AG04450 (cell line): ENCODE results near the gene TBC1D8. TPM values are rescaled to one million over a fixed set of nuclear protein-coding genes. Genes with fewer than 3 reads are reported as not detected.
A peak's percentile ranks its signal among the peaks of the same experiment; 100 is the strongest.

Experiments
- CTCF ChIA-PET: fragments of 300-600, 350-600 bp; formaldehyde crosslinking; extraction: SDS; loops from one replicate; lab custom pipeline; 2022; ENCODE audit warnings: antibody characterized with exemption, inconsistent platforms; lab: Charles Lee
- POLR2A ChIA-PET: fragments of 350-600 bp; formaldehyde crosslinking; extraction: SDS; loops from one replicate; lab custom pipeline; 2021; ENCODE audit warnings: antibody characterized with exemption, inconsistent platforms; lab: Yijun Ruan, JAX
- DNase-seq: peaks from one replicate; pipeline ENCODE4 v3.0.0-alpha.2; 2011; ENCODE audit warnings: low read depth, low spot score
- H3K27ac ChIP-seq: one replicate; pipeline ENCODE4 v1.5.1; 2012; ENCODE audit warnings: low read depth, low read length, control low read depth
- H3K27me3 ChIP-seq: one replicate; pipeline ENCODE4 v1.6.0; 2012; ENCODE audit warnings: low read length; ENCODE audit not compliant: control insufficient read depth, insufficient read depth
- H3K4me3 ChIP-seq: 2 replicates; pipeline ENCODE4 v1.5.1; 2011; ENCODE audit warnings: mild to moderate bottlenecking, low read depth, low read length, control low read depth
- H3K9me3 ChIP-seq: 2 replicates; pipeline ENCODE4 v1.5.1; 2012; ENCODE audit warnings: low read length; ENCODE audit not compliant: control insufficient read depth, insufficient read depth
- polyA plus RNA-seq: library from polyadenylated mRNA; depleted of rRNA; stranded (reverse); fragments of >200 nt; gene quantifications from 2 replicates; pipeline ENCODE4 v1.2.3, GENCODE V29; 2011
- TF ChIP-seq, protein P1 (sequence below): IDR thresholded peaks from 2 replicates; pipeline ENCODE4 v1.5.1; 2011; ENCODE audit warnings: low read depth, low read length, control low read depth, inconsistent platforms

The TBC1D8 gene
- polyA plus RNA-seq, 1 experiment = 2.5 TPM

DNA sequence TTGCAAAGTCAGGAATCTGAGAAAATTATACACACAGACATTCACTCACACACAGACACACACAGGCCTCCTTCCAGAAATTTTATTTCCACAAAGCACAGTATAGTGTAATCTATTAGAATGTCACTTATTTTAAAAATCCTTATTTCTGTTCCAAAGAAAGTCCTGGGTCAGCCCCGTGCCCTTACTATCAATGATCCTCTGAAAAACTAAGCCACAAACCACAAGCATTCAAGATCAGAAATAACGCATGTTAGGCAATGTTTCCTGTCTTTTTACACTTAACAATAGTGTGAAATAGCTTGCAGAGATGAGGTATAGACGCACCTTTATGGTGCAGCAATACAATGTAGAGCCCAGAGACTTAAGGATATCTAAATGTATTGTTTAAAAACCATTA is 25.8 kb downstream of the TBC1D8 start:
- H3K4me3 ChIP-seq = no peak overlapping the region
- TF ChIP-seq, protein P1, sequence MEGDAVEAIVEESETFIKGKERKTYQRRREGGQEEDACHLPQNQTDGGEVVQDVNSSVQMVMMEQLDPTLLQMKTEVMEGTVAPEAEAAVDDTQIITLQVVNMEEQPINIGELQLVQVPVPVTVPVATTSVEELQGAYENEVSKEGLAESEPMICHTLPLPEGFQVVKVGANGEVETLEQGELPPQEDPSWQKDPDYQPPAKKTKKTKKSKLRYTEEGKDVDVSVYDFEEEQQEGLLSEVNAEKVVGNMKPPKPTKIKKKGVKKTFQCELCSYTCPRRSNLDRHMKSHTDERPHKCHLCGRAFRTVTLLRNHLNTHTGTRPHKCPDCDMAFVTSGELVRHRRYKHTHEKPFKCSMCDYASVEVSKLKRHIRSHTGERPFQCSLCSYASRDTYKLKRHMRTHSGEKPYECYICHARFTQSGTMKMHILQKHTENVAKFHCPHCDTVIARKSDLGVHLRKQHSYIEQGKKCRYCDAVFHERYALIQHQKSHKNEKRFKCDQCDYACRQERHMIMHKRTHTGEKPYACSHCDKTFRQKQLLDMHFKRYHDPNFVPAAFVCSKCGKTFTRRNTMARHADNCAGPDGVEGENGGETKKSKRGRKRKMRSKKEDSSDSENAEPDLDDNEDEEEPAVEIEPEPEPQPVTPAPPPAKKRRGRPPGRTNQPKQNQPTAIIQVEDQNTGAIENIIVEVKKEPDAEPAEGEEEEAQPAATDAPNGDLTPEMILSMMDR = no peak
- H3K27me3 ChIP-seq = peaks cover 2% of the 10 kb centered on the region
- DNase-seq = no peak
- no peak overlapping the region for H3K27ac ChIP-seq
- ChIA-PET POLR2A (interaction anchor here (0.6 to 1.0 kb wide), 2 partner anchors 49 to 914 kb away, joined by 3 to 4 read pairs; no protein-coding TSS in a partner anchor), CTCF (interaction anchor here (1.0 kb wide), 1 partner anchor 89 kb away, joined by 3 read pairs; no protein-coding TSS in a partner anchor)
- H3K9me3 ChIP-seq = no peaks in the 10 kb centered on the region; the same call in 1 of the 2 replicates

DNA sequence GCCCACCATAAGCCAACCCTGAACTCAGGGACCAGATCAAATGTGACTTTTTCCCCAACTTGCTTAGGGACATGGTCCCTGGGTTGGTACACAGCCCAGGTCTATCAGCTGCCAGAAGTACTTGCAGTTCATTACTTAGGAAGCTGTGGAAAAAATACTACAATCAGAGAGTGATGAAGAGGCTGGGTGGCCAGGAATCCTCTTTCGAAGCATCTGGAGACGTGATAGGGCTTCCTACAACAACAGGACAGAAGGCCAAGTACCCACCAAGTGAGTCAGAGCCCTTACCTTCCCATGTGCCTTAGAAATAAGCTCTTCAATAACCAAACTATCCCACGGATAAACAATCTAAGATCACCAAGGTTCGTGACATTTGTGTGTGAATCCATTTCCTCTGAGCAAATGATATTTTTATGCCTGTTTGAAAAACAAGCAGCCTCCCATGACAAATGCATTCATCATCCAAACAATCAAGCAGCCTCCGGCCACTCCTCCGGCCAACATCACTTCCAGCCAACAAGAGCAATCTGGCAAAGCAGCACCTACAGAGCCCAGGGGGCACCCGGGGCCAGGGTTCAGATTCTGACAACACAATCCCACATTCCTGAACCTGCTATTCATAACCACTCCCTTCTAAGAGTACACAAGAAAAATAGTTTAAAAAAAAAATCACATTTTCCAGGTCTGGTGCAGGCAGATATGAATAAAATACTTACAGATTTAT is 26.4 kb downstream of the TBC1D8 start:
- ChIA-PET POLR2A (interaction anchor here (0.6 to 1.0 kb wide), 3 partner anchors 26 to 914 kb away, joined by 3 to 4 read pairs (median 4); no protein-coding TSS in a partner anchor), CTCF (no interaction called here)
- H3K9me3 ChIP-seq = no peaks in the 10 kb centered on the region
- no peak overlapping the region for H3K4me3 ChIP-seq
- TF ChIP-seq, protein P1 = no peak
- peak; percentile 36 for DNase-seq
- peak overlapping the region; percentile 48 for H3K27ac ChIP-seq
- H3K27me3 ChIP-seq = peaks cover 2% of the 10 kb centered on the region

DNA sequence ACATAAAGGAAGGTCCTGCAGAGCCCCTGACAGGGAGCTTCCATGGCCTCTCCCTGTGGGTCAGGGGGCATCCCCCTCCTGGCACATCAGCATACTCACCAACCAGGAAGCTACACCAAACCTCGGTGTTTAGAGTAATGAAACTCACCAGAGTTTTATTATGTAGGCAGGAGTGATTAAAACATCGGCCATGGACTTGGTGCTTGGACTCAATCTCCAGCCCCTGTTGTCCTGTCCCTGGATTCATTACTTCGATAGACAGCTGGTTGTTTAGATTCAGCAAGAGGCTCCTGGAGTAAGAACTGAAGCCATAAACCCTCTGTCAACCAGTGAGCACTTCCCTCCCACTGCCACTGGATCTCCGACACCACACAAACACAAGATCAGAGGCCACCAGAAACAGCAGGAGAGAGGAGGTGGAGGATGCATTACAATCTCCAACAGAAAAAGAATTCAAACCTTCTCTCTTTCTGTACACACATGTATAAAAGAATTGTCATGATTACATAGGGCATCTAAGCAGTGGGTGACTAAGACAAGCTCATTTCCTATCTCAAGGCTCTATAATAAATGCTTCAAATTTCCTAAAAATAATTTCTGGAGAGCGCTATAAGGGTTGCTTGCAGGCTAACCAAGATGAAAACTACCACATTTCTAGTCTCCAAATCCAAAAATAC is 27.2 kb downstream of the TBC1D8 start:
- TF ChIP-seq, protein P1 = no peak
- Histone ChIP-seq H3K27me3 (peaks cover 2% of the 10 kb centered on the region), H3K27ac (peak overlapping the region; percentile 48), H3K4me3 (no peak overlapping the region), H3K9me3 (no peaks in the 10 kb centered on the region)
- CTCF ChIA-PET = interaction anchor here (2.1 kb wide), 1 partner anchor 65 kb away, joined by 9 read pairs; no protein-coding TSS in a partner anchor
- no peak for DNase-seq
- POLR2A ChIA-PET = interaction anchor here (1.0 kb wide), 1 partner anchor 27 kb away, joined by 4 read pairs; no protein-coding TSS in a partner anchor

DNA sequence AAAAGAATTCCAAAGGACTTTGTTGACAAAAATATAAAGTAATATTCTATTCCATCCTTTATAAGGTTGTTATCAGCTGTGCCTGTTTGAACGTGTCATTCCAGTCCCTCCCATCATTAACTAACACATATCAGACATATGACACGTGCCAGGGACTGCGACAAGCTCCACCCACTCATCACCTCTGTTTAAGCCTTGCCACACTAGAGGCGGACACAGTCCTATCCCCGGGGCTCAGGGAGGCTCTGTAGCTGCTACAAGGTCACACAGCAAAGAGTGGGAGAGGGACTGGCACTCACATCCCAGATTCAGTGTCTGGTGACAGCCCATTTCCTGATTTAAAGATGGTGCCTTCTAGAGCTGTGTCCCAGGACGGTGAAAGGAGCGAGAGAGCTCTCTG is 30.0 kb downstream of the TBC1D8 start:
- H3K9me3 ChIP-seq = no peaks in the 10 kb centered on the region
- ChIA-PET POLR2A (no interaction called here), CTCF (interaction anchor here (2.1 kb wide), 1 partner anchor 84 kb away, joined by 7 read pairs; no protein-coding TSS in a partner anchor)
- no peak overlapping the region for H3K4me3 ChIP-seq
- no peak overlapping the region for H3K27ac ChIP-seq
- TF ChIP-seq, protein P1 = no peak
- DNase-seq = no peak
- no peaks in the 10 kb centered on the region for H3K27me3 ChIP-seq
